GM19468 (cell line): ENCODE data around the gene CCR5AS.
"Not testable (repeated sequence)": the region's sequence is repeated elsewhere in the genome, so short reads cannot be mapped to it uniquely, and the experiment has no call there.

Experiments used
- ATAC-seq: cut with Tn5 transposase; IDR thresholded peaks from one replicate; pipeline ENCODE4 v1.9.1; 2021; ENCODE audit warnings: mild to moderate bottlenecking, moderate library complexity, moderate number of reproducible peaks; ENCODE audit not compliant: unreplicated experiment; ENCODE audit errors: extremely low read depth

CCR5AS gene

GRCh38 chr3:46330676-46331075 is 76.2 kb downstream of the CCR5AS start:
- ATAC-seq, result not testable (repeated sequence)

- no peak for ATAC-seq
Observed at GRCh38 chr3:46325645-46326300, 81.1 kb downstream of the CCR5AS start.

- no peak for ATAC-seq
Observed at GRCh38 chr3:46324036-46324435, 82.8 kb downstream of the CCR5AS start.

- ATAC-seq, result no peak
Observed at GRCh38 chr3:46321461-46322104, 85.3 kb downstream of the CCR5AS start.

GRCh38 chr3:46318207-46318927 is 88.5 kb downstream of the CCR5AS start:
- no peak for ATAC-seq

GRCh38 chr3:46316206-46316605 is 90.7 kb downstream of the CCR5AS start:
- no peak for ATAC-seq

- no peak for ATAC-seq
Observed at GRCh38 chr3:46314517-46314916, 92.3 kb downstream of the CCR5AS start.
